ENCODE data around the gene SCRN1. TPM values are rescaled to one million over a fixed set of nuclear protein-coding genes. Genes with fewer than 3 reads are reported as not detected.
A peak's percentile ranks its signal among the peaks of the same experiment; 100 is the strongest.

Gene SCRN1
- total RNA-seq, 1 donor: 113 TPM

DNA sequence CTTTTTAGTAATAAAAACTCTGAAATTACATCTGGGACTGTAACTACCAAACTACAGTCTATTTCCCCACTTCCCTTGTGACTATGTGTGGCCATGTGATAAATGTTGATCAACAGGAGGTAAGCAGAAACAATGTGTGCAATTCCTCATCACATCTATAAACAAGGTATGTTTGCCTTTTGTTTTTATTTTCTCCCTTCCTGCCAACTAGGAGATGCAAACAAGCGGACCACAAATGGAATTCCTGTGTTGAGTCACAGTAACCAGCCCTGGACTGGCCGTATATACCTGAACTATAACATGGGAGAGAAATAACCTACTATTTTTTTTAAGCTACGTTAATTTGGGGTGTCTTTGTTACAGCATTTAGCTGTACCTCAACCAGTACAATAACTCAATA is 52.5 kb downstream of the SCRN1 start:
- TF ChIP-seq, protein P1, sequence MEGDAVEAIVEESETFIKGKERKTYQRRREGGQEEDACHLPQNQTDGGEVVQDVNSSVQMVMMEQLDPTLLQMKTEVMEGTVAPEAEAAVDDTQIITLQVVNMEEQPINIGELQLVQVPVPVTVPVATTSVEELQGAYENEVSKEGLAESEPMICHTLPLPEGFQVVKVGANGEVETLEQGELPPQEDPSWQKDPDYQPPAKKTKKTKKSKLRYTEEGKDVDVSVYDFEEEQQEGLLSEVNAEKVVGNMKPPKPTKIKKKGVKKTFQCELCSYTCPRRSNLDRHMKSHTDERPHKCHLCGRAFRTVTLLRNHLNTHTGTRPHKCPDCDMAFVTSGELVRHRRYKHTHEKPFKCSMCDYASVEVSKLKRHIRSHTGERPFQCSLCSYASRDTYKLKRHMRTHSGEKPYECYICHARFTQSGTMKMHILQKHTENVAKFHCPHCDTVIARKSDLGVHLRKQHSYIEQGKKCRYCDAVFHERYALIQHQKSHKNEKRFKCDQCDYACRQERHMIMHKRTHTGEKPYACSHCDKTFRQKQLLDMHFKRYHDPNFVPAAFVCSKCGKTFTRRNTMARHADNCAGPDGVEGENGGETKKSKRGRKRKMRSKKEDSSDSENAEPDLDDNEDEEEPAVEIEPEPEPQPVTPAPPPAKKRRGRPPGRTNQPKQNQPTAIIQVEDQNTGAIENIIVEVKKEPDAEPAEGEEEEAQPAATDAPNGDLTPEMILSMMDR (IDR thresholded peaks at IDR 0.05; ENCODE audit: insufficient read depth, low read depth, low read length): no peak
- H3K4me3 ChIP-seq (ENCODE audit: low read depth, low read length): no peak overlapping the region
- peak; percentile 58 for DNase-seq (ENCODE audit: low read depth)

DNA sequence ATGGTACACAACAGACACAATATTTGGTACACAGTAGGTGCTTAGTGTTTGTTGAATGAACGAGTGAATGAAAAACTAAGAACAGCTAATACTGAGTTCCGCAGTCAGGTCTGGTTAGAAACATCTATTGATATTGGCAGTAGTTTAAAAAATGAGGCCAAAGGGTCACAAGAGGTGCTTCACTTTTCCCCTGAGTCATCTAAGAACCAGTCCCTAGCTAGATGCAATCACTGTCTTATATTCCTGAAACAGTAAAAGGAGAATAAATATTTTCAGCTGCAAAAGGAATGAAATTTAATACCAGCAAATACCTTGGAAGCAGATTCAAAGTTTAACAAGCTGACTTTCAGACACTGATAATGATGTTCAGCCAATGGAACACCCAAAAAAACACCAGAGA is 54.5 kb downstream of the SCRN1 start:
- TF ChIP-seq, protein P1 (IDR thresholded peaks at IDR 0.05; ENCODE audit: insufficient read depth, low read depth, low read length): no peak
- peak; percentile 7 for DNase-seq (ENCODE audit: low read depth)
- no peak overlapping the region for H3K4me3 ChIP-seq (ENCODE audit: low read depth, low read length)

DNA sequence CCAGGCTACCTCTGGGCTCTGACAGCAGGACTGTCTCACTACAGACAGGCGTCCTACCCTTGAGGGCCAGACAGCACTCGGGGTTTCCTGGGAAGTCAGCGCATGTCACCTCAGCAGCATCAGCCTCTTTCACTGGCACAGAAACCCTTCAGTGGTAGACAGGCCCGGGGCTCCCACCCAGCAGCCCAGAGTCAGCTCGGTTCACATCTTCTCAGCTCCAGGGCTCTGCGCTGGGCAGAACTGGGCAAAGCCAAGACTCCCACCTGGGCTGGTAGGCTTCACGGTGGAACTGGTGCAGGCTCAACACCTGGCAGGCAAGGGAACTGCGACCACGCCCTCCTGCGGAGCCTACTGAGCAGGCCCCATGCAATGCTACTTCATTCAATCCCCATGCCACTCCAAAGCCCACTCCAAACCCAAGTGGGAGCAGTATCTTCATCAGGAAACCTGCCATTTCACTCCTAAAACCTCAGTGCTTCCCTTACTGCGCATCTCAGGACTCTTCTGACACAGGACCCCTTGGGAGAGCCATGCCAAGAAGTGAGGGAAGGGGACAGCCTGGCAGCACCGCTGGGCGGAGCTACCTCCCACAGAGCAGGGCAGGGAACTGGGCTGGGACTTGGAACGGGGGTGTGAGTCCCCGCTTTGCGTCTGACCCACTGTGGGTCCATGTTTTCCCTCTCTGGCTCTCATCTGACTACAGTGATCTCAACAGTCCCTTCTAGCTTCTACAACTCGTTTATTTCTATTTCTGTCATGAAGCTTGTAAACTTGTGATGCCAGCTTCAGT is 60.4 kb downstream of the SCRN1 start:
- TF ChIP-seq, protein P1 (IDR thresholded peaks at IDR 0.05; ENCODE audit: insufficient read depth, low read depth, low read length): no peak
- no peak for DNase-seq (ENCODE audit: low read depth)
- H3K4me3 ChIP-seq (ENCODE audit: low read depth, low read length): no peak overlapping the region

DNA sequence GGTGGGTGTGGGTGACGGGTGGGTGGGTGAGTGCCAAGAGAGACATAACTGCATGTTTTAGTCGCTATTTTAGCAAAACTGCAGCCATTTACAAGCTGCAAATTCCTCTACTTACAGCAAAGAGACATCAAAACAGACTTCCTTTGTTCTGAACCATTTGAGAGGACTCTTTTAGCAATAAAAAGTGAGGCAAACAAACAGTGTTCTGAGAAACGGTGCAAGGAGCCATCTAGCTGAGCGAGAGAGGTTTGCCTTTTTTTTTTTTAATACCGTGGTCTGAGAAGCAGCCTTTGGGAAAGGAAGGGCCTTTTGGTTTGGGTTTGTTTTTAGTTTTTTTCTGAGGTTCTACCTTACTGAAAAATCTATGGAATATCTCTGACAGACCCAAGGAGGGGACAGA is 62.9 kb downstream of the SCRN1 start:
- no peak for DNase-seq (ENCODE audit: low read depth)
- TF ChIP-seq, protein P1 (IDR thresholded peaks at IDR 0.05; ENCODE audit: insufficient read depth, low read depth, low read length): no peak
- no peak overlapping the region for H3K4me3 ChIP-seq (ENCODE audit: low read depth, low read length)

DNA sequence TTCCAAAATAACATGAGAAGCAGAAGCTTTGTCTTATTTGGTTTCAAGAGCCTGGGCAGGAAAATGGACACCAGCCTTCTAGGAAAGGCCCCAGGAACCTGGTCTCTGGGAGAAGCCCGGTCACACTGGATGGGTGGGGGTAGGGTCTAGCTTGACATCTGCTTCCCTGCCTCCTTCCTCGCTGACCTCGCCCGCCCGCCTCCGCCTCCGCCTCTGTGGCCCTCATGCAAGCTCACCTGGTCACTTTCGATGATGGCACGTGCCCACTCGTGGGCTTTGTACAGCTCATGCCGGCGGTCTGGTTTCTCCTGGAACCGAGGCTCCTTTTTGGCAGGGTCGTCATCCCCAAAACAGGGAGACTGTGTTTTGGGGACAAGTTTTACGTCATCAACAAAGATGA is 63.4 kb downstream of the SCRN1 start:
- DNase-seq (ENCODE audit: low read depth): no peak
- no peak overlapping the region for H3K4me3 ChIP-seq (ENCODE audit: low read depth, low read length)
- TF ChIP-seq, protein P1 (IDR thresholded peaks at IDR 0.05; ENCODE audit: insufficient read depth, low read depth, low read length): no peak

DNA sequence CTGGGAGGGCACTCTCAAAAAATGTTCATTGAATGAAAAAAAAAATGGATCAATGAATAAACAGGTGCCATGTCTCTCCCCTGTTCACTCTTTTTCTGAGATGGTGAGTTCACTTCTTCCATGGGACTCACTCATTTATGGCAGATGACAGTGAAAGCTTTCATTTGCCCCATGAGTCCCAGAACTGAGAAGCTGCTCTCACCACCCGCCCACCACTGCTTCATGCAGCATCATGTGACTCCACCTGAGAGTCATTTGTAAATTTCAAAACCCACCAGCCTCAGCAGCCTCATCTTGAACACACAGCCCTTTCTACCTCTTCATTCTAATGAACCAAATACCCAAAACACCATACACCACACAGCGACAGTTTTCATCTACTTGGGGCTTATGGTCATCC is 64.9 kb downstream of the SCRN1 start:
- no peak for DNase-seq (ENCODE audit: low read depth)
- H3K4me3 ChIP-seq (ENCODE audit: low read depth, low read length): no peak overlapping the region
- TF ChIP-seq, protein P1 (IDR thresholded peaks at IDR 0.05; ENCODE audit: insufficient read depth, low read depth, low read length): no peak

DNA sequence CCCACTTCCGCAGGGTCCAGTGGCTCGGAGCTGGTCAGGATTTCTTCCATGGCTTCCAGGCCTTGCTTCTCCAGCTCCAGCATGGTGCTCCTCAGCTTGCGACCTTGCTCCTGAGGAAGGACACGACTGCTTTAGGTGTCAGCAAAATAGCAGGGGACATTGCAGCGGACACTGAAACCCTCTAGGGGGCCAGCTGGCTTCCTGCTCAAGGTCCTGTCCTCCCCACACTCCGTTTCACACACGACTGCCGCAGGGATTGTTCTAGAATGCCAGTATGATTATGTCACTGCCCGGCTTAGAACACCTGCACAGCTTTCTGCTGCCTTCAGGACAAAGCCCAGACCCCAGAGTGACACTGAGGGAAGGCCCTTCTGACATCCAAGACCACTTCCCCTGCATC is 65.6 kb downstream of the SCRN1 start:
- H3K4me3 ChIP-seq (ENCODE audit: low read depth, low read length): no peak overlapping the region
- no peak for DNase-seq (ENCODE audit: low read depth)
- TF ChIP-seq, protein P1 (IDR thresholded peaks at IDR 0.05; ENCODE audit: insufficient read depth, low read depth, low read length): no peak
